IPS-11a (cell line): Measurements from ENCODE around the gene ADD2.
"Not testable (repeated sequence)": the region's sequence is repeated elsewhere in the genome, so short reads cannot be mapped to it uniquely, and the experiment has no call there.

Experiments used
- H3K4me3 ChIP-seq: one replicate; pipeline ENCODE4 v1.5.1; 2013; ENCODE audit warnings: low read depth, low read length, control low read depth

ADD2 gene

GRCh38 chr2:70647873-70648481, 120.0 kb downstream of the ADD2 start:
- H3K4me3 ChIP-seq, result no peak overlapping the region

- no peak overlapping the region for H3K4me3 ChIP-seq
Measured at GRCh38 chr2:70646420-70646818, 121.6 kb downstream of the ADD2 start.

GRCh38 chr2:70645733-70646419, 122.1 kb downstream of the ADD2 start:
- H3K4me3 ChIP-seq, result no peak overlapping the region

GRCh38 chr2:70643715-70644114, 124.3 kb downstream of the ADD2 start:
- no peak overlapping the region for H3K4me3 ChIP-seq

- no peak overlapping the region for H3K4me3 ChIP-seq
Measured at GRCh38 chr2:70641263-70641784, 126.7 kb downstream of the ADD2 start.

GRCh38 chr2:70639841-70640436, 128.1 kb downstream of the ADD2 start:
- H3K4me3 ChIP-seq, result no peak overlapping the region

- H3K4me3 ChIP-seq, result no peak overlapping the region
Measured at GRCh38 chr2:70638561-70638960, 129.4 kb downstream of the ADD2 start.

- no peak overlapping the region for H3K4me3 ChIP-seq
Measured at GRCh38 chr2:70633508-70633907, 134.5 kb downstream of the ADD2 start.

- no peak overlapping the region for H3K4me3 ChIP-seq
Measured at GRCh38 chr2:70632966-70633365, 135.0 kb downstream of the ADD2 start.

- H3K4me3 ChIP-seq, result no peak overlapping the region
Measured at GRCh38 chr2:70632388-70632787, 135.6 kb downstream of the ADD2 start.

- no peak overlapping the region for H3K4me3 ChIP-seq
Measured at GRCh38 chr2:70630761-70631160, 137.2 kb downstream of the ADD2 start.

GRCh38 chr2:70627211-70627898, 140.6 kb downstream of the ADD2 start:
- H3K4me3 ChIP-seq, result no peak overlapping the region

GRCh38 chr2:70626254-70626990, 141.6 kb downstream of the ADD2 start:
- no peak overlapping the region for H3K4me3 ChIP-seq

GRCh38 chr2:70621536-70621935, 146.5 kb downstream of the ADD2 start:
- H3K4me3 ChIP-seq, result not testable (repeated sequence)

GRCh38 chr2:70620020-70620419, 148.0 kb downstream of the ADD2 start:
- no peak overlapping the region for H3K4me3 ChIP-seq

- no peak overlapping the region for H3K4me3 ChIP-seq
Measured at GRCh38 chr2:70619167-70619566, 148.8 kb downstream of the ADD2 start.

- H3K4me3 ChIP-seq, result no peak overlapping the region
Measured at GRCh38 chr2:70616168-70616694, 151.8 kb downstream of the ADD2 start.

- H3K4me3 ChIP-seq, result no peak overlapping the region
Measured at GRCh38 chr2:70615222-70615621, 152.8 kb downstream of the ADD2 start.

GRCh38 chr2:70613521-70613920, 154.5 kb downstream of the ADD2 start:
- H3K4me3 ChIP-seq, result no peak overlapping the region

GRCh38 chr2:70612574-70612973, 155.4 kb downstream of the ADD2 start:
- H3K4me3 ChIP-seq, result no peak overlapping the region

GRCh38 chr2:70608373-70608772, 159.6 kb downstream of the ADD2 start:
- no peak overlapping the region for H3K4me3 ChIP-seq
